Ovary (tissue), 9 donors: ENCODE measurements around the gene SCART1. TPM values are rescaled to one million over a fixed set of nuclear protein-coding genes. Genes with fewer than 3 reads are reported as not detected.
A peak's percentile ranks its signal among the peaks of the same experiment; 100 is the strongest.
"Not testable (repeated sequence)": the region's sequence is repeated elsewhere in the genome, so short reads cannot be mapped to it uniquely, and the experiment has no call there.

ENCODE experiments used
- DNase-seq, 5 donors: peaks; one replicate each; pipeline ENCODE4 v3.0.0-alpha.2; 2019 to 2020
- H3K27ac ChIP-seq, 2 donors: fragments of 200-600 bp; one replicate each; pipeline versions ENCODE4 v1.5.1 to v1.8.0; 2019 to 2022
- H3K27me3 ChIP-seq: fragments of 200-600 bp; one replicate; pipeline ENCODE4 v1.8.0; 2022
- H3K36me3 ChIP-seq: fragments of 200-600 bp; sonication (generic); one replicate; pipeline ENCODE4 v1.5.1; 2019
- H3K4me1 ChIP-seq: one replicate; pipeline ENCODE4 v1.8.1; 2013; ENCODE audit warnings: mild to moderate bottlenecking, moderate library complexity; ENCODE audit not compliant: insufficient read depth
- H3K4me3 ChIP-seq: fragments of 200-600 bp; sonication (generic); one replicate; pipeline ENCODE4 v1.5.1; 2017
- H3K9me3 ChIP-seq, 2 donors: fragments of 200-600 bp in 1 of 2; sonication (generic) in 1 of 2; one replicate each; pipeline versions ENCODE4 v1.5.1 to v1.8.1; 2013 to 2019; ENCODE audit warnings: mild to moderate bottlenecking in 1 of 2, moderate library complexity in 1 of 2
- EP300 ChIP-seq: sonication (generic); formaldehyde crosslinking; IDR thresholded peaks from one replicate; pipeline ENCODE4 v1.6.1; 2017; ENCODE audit warnings: antibody characterized with exemption
- POLR2A ChIP-seq: fragments of 450-650 bp; IDR thresholded peaks from one replicate; pipeline ENCODE4 v1.6.1; 2017; ENCODE audit warnings: antibody characterized with exemption, mild to moderate bottlenecking, moderate library complexity
- WGBS, 3 donors: extraction: QIAGEN DNeasy Blood & Tissue Kit in 1 of 3; methylation state at CpG; one replicate each; pipeline versions ENCODE4 v1.1.5 to v1.1.7; 2013 to 2017; 5-methylcytosine and 5-hydroxymethylcytosine counted together
- intact Hi-C, 4 donors: fragments of 100-400 bp; cut with DNase I; formaldehyde crosslinking; loops; one replicate each; pipeline versions ENCODE4 v1.11.0 to v1.15.1; 2022 to 2023
- polyA plus RNA-seq, 2 donors: library from polyadenylated mRNA; stranded (reverse); fragments of 200-250 nt in 1 of 2; fragments of 350-450 nt in 1 of 2; fragmentation: Illumina TruSeq in 1 of 2; extraction: RNeasy Lipid Tissue Mini Kit (QIAGEN cat#74804) in 1 of 2; gene quantifications; one replicate each; pipeline ENCODE4 v1.2.3, GENCODE V29; 2013 to 2014
- total RNA-seq, 7 donors: library from RNA; depleted of rRNA in 2 of 7; stranded (reverse); fragments of >200 nt in 2 of 7; fragmentation: NEBNext Ultra II Directional in 3 of 7; extraction: Animal tissue kit (Norgen Biotek cat#: 25700) in 3 of 7; gene quantifications; one replicate each; pipeline versions ENCODE4 v1.1.0 to v1.2.4, GENCODE V29; 2016 to 2023
- TF ChIP-seq, protein P1 (sequence below), 3 donors: fragments of 450-650 bp in 2 of 3; fragments of 200-600 bp in 1 of 3; IDR thresholded peaks; one replicate each; pipeline versions ENCODE4 v1.5.1 to v1.8.0; 2016 to 2022; ENCODE audit warnings: antibody characterized with exemption in 3 of 3, mild to moderate bottlenecking in 1 of 3
- donor health status: DM: no; HTN: no; CAD: no; lungs with moderate emphysema.
- donor health status: DM: no; HTN: no; CAD: no.
- donor health status: Bipolar disorder and iron deficiency.
- donor health status: DM: yes; HTN: yes; CAD: no.
- donor health status: DM: no; HTN: no; CAD: no.
- donor health status: DM: yes; HTN: yes; CAD: no.

Gene SCART1
- total and polyA plus RNA-seq, 9 donors, result 0.71 to 5.0 (median 2.7) TPM

GRCh38 chr10:133422807-133423771, 30.7 kb upstream of the SCART1 start:
- Histone ChIP-seq H3K27ac (no peak overlapping the region), H3K36me3 (no peaks in the 10 kb centered on the region), H3K4me3 (no peak overlapping the region), H3K27me3 (no peaks in the 10 kb centered on the region), H3K4me1 (peaks cover 3% of the 10 kb centered on the region), H3K9me3 (no peaks in the 10 kb centered on the region)
- DNase-seq, result peak in 1 of 5 donors; percentile 17
- intact Hi-C loops, result no loop called here
- WGBS, 3 donors, result 11 to 21% (median 16%) methylated on average over 42 to 88 of the region's 88 CpGs
- TF ChIP-seq POLR2A, result no peak
- TF ChIP-seq, protein P1, sequence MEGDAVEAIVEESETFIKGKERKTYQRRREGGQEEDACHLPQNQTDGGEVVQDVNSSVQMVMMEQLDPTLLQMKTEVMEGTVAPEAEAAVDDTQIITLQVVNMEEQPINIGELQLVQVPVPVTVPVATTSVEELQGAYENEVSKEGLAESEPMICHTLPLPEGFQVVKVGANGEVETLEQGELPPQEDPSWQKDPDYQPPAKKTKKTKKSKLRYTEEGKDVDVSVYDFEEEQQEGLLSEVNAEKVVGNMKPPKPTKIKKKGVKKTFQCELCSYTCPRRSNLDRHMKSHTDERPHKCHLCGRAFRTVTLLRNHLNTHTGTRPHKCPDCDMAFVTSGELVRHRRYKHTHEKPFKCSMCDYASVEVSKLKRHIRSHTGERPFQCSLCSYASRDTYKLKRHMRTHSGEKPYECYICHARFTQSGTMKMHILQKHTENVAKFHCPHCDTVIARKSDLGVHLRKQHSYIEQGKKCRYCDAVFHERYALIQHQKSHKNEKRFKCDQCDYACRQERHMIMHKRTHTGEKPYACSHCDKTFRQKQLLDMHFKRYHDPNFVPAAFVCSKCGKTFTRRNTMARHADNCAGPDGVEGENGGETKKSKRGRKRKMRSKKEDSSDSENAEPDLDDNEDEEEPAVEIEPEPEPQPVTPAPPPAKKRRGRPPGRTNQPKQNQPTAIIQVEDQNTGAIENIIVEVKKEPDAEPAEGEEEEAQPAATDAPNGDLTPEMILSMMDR (IDR thresholded peaks at IDR 0.05), result no peak
- TF ChIP-seq EP300, result no peak

DNA sequence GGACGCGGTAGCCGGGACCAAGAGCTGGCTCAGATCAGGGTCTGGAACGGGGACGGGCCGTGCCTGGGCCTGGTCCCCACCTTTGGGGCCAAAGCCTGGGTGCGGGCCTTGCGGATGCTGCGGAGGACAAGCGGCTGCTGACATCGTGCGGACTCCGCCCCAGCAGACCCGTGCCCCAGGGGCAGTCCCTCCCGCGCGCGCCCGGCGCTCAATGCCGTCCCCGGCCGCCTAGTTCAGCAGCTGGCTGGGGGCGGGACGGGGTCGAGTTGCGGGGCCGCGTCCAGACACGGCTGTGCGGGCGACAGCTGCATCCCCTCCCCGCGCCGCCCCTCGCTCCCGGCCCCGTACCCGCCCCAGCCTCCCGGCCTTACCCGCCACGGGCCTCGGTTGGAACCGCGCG, 29.6 kb upstream of the SCART1 start:
- H3K27me3 ChIP-seq, H3K36me3 ChIP-seq, DNase-seq, intact Hi-C loops, H3K4me3 ChIP-seq, H3K27ac ChIP-seq, H3K4me1 ChIP-seq, H3K9me3 ChIP-seq: not testable (repeated sequence)
- WGBS, 3 donors, result 40% methylated on average over 2 of the region's 46 CpGs; no CpG with 5 or more reads in 2 of the 3 donors

- H3K36me3 ChIP-seq, H3K27me3 ChIP-seq, H3K27ac ChIP-seq, H3K4me1 ChIP-seq, H3K9me3 ChIP-seq, intact Hi-C loops, H3K4me3 ChIP-seq: not testable (repeated sequence)
- 17% methylated on average over 7 of the region's 37 CpGs; no CpG with 5 or more reads in 2 of the 3 donors for WGBS, 3 donors
- peak in 1 of 5 donors; percentile 11 for DNase-seq
Observed at GRCh38 chr10:133424601-133425000, 29.1 kb upstream of the SCART1 start, which contains the start of gene SPRN. SPRN (minus strand) TSS chr10:133424625; CDS start chr10:133423681, 944 bp downstream.

- WGBS, 3 donors, result 85 to 89% (median 89%) methylated on average over 4 of the region's 4 CpGs
- not testable (repeated sequence) for DNase-seq, H3K4me1 ChIP-seq, H3K9me3 ChIP-seq, H3K27me3 ChIP-seq, H3K36me3 ChIP-seq, H3K4me3 ChIP-seq, H3K27ac ChIP-seq
- intact Hi-C loops, result loop anchor here in 1 of 4 donors (5.0 kb wide), 1 partner anchor 138 kb away; the partner anchor contains the start of gene SYCE1
Observed at GRCh38 chr10:133429571-133429970, 24.2 kb upstream of the SCART1 start.

- H3K27ac ChIP-seq, H3K9me3 ChIP-seq, intact Hi-C loops, H3K4me3 ChIP-seq, H3K27me3 ChIP-seq, H3K36me3 ChIP-seq, H3K4me1 ChIP-seq, DNase-seq: not testable (repeated sequence)
- 73 to 84% (median 76%) methylated on average over 6 to 7 of the region's 9 CpGs for WGBS, 3 donors
Observed at GRCh38 chr10:133431888-133432613, 21.7 kb upstream of the SCART1 start.

GRCh38 chr10:133432789-133433188, 21.0 kb upstream of the SCART1 start:
- H3K27me3 ChIP-seq, H3K4me1 ChIP-seq, H3K9me3 ChIP-seq, DNase-seq, H3K4me3 ChIP-seq, H3K36me3 ChIP-seq, intact Hi-C loops, H3K27ac ChIP-seq: not testable (repeated sequence)
- 69 to 71% (median 70%) methylated on average over 7 to 9 of the region's 25 CpGs for WGBS, 3 donors
